Measurements from ENCODE around the gene ADAMTS15.

DNA sequence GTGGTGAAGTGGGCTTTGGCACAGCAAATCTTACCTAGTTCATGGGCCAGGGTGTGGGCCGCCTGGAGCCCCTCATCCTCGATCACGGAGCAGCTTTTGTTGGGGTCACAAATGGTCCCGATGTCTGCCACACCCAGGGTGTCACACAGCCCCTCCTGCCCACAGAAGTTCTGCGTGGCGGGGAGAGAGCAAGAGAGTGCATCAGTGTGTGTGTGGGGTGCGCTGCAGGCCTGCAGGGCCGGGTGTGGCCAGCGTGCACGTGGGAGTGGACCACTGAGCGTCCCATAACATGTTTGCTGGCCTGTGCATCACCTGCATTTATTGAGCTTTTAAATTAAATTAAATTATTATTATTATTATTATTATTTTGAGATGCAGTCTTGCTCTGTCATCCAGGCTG is 31.5 kb upstream of the ADAMTS15 start:
- TF ChIP-seq, protein P1, sequence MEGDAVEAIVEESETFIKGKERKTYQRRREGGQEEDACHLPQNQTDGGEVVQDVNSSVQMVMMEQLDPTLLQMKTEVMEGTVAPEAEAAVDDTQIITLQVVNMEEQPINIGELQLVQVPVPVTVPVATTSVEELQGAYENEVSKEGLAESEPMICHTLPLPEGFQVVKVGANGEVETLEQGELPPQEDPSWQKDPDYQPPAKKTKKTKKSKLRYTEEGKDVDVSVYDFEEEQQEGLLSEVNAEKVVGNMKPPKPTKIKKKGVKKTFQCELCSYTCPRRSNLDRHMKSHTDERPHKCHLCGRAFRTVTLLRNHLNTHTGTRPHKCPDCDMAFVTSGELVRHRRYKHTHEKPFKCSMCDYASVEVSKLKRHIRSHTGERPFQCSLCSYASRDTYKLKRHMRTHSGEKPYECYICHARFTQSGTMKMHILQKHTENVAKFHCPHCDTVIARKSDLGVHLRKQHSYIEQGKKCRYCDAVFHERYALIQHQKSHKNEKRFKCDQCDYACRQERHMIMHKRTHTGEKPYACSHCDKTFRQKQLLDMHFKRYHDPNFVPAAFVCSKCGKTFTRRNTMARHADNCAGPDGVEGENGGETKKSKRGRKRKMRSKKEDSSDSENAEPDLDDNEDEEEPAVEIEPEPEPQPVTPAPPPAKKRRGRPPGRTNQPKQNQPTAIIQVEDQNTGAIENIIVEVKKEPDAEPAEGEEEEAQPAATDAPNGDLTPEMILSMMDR (IDR thresholded peaks at IDR 0.05) = no peak
- no peak for TF ChIP-seq POLR2AphosphoS5 (IDR thresholded peaks at IDR 0.05)
